ENCODE results near the gene COA3.

- TF ChIP-seq, protein P1, sequence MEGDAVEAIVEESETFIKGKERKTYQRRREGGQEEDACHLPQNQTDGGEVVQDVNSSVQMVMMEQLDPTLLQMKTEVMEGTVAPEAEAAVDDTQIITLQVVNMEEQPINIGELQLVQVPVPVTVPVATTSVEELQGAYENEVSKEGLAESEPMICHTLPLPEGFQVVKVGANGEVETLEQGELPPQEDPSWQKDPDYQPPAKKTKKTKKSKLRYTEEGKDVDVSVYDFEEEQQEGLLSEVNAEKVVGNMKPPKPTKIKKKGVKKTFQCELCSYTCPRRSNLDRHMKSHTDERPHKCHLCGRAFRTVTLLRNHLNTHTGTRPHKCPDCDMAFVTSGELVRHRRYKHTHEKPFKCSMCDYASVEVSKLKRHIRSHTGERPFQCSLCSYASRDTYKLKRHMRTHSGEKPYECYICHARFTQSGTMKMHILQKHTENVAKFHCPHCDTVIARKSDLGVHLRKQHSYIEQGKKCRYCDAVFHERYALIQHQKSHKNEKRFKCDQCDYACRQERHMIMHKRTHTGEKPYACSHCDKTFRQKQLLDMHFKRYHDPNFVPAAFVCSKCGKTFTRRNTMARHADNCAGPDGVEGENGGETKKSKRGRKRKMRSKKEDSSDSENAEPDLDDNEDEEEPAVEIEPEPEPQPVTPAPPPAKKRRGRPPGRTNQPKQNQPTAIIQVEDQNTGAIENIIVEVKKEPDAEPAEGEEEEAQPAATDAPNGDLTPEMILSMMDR (IDR thresholded peaks at IDR 0.05; ENCODE audit: insufficient read depth, low read length): no peak
- TF ChIP-seq POLR2AphosphoS5 (IDR thresholded peaks at IDR 0.05; ENCODE audit: low read depth) (no peak), GABPA (IDR thresholded peaks at IDR 0.05; ENCODE audit: low read depth) (no peak), REST (IDR thresholded peaks at IDR 0.05; ENCODE audit: insufficient replicate concordance, low read depth) (no peak)
Measured at GRCh38 chr17:42804918-42805367, 6.4 kb upstream of the COA3 start.
